Hematopoietic multipotent progenitor cell (in vitro differentiated cells): ENCODE results near the gene GPSM1. TPM values are rescaled to one million over a fixed set of nuclear protein-coding genes. Genes with fewer than 3 reads are reported as not detected.

ENCODE experiments used
- DNase-seq, 3 donors: peaks; one replicate each; pipeline ENCODE4 v3.0.0-alpha.2; 2011 to 2015; ENCODE audit warnings: low read depth in 2 of 3, low spot score in 2 of 3
- total RNA-seq: library from RNA; depleted of rRNA; stranded (reverse); fragments of >200 nt; gene quantifications from one replicate; pipeline ENCODE4 v1.2.3, GENCODE V29; 2012

The GPSM1 gene
- total RNA-seq, 1 donor, result 85.6 TPM

DNA sequence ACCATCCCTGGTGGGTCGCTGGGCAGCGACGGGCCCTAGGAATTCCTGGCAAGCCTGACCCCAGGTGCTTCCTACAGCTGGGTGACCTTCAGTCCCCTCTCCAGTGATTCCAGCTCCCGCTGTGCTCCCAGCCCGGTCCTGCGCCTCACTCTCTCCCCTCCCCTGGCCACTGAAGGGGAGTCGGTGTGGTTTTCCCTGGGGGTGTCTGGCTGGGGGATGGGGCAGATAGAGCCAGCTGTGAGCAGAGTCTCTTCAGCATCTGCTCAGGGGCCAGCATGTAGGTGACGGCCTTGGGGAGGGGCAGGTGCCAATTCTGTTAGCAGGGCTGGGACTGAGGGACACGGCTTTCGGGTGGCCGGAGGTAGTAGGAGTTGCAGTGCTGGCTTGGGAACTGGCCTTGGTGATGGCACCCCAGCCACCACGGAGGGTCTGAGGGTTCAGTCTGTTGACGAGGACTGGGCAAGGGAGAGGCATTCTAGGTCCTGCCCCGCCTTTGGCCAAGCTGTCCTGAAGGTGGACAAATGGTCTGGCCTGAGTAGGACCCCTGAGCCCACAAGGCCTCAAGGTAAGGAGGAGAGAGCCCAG is 3.2 kb downstream of the GPSM1 start:
- DNase-seq, result no peak

DNA sequence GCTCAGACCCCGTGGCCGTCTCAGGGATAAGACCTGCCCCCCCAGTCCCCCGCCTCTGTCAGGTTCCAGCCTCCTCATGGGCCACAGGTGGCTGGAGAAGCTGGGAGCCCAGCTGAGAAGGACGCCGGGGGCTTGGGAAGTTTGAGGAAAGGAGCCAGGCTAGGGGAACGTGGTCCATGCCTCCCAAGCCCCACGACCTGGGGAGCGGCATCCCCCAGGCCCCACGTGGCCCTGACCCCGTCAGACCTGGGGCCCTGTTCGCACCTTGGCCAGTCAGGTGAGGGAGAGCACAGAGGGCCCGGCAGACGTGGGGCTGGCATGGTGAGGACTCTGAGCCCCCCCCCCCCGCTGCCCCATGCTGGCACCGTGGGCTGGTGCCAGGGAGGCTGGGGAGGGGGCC is 3.7 kb downstream of the GPSM1 start:
- no peak for DNase-seq

DNA sequence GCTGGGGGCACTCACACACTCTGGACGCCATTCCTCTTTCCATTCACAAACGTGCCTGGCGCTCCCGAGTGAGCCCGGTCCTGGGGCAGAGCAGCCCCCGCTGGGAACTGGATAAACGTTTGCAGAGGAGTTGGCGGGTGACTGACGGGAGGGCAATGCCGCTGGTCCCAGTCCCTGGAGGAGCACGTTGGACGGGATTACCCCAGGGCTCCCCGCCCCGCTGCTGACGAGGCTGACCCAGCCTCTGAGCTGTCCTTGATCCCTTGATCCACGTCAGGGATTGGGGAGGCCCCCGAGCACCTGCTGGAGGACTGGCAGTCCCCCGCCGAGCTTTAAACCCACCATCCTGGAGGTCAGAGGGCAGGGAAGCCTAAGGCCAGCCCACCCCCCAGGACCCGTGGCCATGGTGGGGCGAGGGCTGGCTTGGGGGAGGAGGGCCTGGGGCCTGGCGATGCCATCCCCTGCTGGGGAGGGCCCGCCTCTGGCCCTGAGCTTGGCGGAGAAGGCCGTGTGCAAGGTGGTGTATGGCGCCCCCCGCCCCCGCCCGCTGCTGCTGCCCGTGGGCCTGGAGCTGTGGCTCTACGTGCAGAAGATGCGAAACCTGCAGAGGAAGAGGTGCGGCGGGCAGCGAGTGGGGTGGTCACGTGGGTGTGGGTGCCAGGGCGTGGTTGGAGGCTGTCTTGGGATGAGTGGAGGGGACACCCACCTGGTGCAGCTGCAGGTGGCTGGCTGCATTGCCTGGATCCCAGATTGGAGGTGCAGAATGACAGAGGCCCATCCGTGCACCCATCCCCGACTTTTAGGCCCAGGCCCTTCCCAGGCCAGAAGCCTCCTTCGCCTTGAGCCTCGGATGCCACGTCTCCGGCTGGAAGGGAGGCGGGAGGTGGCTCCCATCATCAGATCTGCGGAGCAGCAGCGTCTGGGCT is 4.5 kb downstream of the GPSM1 start:
- DNase-seq, result no peak

DNA sequence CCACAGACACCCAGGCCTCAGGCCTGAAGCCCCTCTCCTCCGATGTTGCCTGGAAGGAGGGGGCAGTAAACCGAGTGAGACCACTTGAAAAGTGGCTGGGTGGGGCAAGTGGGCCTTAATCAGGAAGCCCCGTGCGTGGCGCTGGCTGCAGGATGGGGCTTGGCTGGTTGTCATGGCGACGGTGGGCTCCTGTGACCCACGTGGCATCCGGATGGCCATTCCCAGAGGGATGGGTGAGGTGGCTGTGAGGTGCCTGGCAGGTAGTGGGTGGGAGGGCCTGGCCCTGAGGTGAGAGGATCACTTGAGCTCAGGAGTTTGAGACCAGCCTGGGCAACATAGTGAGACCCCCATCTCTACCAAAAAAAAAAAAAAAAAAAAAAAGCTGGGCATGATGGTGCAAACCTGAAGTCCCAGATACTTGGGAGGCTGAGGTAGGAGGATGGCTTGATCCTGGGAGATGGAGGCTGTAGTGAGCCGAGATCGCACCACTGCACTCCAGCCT is 5.2 kb downstream of the GPSM1 start:
- no peak for DNase-seq

DNA sequence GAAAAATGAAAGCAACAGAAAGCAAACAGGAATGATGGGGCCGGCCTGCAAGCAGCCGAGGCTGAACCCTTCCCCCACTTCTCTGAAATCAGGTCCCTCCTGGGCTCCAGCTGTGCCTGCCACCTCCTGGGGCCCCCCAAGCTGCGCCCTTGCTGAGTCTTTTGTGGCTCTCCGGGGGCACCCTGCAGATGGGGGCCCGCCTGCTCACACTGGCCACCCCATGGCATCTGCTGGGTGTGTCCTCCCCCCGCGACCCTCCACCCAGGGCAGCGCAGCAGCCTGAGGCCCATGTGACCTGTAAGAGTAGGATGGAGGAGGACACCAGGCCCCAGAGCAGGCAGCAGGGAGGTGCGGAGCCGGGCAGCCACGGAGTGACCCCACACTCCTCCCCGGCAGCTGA is 5.7 kb downstream of the GPSM1 start:
- DNase-seq, result no peak

DNA sequence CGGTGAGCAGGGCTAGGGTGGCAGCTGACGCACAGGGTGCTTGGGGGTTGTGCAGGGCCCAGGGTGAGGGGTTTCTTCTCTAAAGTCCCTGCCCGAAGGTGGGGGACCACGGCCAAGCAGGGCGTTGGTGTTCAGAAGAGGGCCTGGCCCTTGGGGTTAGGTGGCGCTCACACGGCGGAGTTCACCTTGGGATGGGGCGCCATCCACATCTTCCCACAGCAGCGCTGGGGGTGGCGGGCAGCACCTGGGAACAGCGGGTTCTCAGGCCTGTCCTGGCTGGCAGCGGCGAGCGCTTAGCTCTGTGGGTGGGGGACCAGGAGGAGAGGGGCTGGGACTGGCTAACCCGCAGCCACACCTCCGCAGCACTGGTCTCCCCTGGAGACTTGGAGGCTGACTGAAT is 6.1 kb downstream of the GPSM1 start:
- DNase-seq, result no peak

DNA sequence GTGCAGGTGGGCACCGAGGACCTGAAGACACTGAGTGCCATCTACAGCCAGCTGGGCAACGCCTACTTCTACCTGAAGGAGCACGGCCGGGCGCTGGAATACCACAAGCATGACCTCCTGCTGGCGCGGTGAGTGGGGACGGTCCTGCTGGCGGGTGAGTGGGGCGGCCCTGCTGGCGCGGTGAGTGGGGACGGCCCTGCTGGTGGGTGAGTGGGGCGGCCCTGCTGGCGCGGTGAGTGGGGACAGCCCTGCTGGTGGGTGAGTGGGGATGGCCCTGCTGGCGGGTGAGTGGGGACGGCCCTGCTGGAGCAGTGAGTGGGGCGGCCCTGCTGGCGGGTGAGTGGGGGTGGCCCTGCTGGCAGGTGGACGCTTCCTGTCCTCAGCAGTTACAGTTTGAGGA is 7.2 kb downstream of the GPSM1 start:
- DNase-seq, result no peak

DNA sequence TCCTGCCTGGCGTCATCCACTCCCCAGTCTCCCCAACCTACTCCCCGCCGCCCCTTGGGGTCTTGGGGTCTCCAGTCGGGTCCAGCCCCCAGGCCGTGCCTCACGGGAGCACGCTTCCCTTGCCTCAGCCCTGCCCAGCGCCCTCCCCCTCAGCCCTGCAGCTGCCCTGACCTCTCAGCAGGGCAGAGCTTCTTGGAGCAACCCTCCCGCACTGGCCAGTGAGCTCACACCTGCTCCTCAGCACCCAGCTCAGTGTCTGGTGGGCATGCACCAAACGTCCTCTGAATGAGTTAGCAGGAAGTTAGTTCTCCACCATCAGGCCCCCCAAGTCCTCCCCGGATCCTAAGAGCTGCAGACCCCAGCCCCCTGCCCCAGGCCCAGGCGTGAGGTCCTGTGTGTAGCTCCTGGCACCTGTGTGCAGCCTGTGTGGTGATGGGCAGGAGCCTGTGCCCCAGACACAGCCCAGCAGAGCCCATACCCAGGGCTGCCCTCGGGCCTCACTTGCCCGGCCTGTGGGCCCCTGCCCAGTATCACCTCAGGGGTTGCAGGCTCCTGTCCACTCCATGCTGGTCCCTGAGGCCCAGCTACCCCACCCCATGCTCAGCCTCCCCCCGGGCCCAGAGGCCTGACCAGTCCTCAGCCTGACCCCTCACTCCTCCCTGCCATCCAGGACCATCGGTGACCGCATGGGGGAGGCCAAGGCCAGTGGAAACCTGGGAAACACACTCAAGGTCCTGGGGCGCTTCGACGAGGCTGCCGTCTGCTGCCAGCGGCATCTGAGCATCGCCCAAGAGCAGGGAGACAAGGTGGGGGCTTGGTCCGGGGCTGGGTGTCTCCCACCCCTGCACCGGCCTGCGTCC is 8.2 kb downstream of the GPSM1 start:
- DNase-seq, result no peak

DNA sequence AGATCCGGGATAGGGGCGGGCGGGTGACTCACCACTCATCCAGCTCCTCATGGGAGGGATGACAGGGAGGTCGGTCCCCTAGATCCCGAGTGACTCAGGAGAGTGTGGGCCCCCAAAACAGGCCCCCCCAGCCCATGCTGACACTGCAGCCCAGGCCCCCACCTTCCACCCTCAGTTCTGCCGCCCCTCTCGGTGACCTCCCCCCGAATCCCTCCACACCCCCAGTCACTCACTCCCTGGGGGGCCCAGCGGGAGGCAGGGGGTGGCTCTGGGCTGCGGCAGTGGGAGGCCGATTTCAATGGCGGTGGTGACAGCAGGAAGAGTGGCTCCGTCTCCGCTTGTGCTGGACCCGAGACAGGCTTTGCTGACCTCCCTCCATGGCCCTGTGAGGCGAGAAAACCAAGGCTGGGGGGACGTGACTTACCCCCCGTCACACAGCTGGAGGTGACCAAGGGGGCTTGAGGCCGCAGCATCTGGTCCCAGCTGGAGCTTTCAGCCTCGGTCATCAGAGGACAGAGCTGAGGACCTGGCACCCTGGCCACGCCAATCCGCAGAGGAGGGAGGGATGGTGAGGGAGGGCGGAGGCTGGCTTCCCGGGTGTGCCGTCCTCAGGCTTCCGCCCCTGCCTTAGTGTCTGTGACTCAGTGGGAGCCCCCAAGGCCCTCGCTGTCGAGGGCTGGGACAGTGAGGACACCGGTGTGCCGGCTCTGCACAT is 9.0 kb downstream of the GPSM1 start:
- DNase-seq, result no peak

DNA sequence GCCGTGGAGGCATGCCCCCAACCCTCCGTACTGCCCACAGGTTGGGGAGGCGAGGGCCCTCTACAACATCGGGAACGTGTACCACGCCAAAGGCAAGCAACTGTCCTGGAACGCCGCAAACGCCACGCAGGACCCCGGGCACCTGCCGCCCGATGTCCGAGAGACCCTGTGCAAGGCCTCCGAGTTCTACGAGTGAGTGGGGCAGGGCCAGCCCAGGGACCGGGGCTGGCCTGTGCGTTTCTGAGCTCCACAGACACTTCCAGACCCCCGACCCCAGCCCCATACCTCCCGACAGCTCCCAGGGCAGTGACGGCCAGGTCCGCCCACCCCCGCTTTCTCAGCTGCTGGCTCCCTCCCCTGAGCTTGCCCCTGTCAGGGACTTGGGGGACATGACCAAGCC is 9.5 kb downstream of the GPSM1 start:
- no peak for DNase-seq

DNA sequence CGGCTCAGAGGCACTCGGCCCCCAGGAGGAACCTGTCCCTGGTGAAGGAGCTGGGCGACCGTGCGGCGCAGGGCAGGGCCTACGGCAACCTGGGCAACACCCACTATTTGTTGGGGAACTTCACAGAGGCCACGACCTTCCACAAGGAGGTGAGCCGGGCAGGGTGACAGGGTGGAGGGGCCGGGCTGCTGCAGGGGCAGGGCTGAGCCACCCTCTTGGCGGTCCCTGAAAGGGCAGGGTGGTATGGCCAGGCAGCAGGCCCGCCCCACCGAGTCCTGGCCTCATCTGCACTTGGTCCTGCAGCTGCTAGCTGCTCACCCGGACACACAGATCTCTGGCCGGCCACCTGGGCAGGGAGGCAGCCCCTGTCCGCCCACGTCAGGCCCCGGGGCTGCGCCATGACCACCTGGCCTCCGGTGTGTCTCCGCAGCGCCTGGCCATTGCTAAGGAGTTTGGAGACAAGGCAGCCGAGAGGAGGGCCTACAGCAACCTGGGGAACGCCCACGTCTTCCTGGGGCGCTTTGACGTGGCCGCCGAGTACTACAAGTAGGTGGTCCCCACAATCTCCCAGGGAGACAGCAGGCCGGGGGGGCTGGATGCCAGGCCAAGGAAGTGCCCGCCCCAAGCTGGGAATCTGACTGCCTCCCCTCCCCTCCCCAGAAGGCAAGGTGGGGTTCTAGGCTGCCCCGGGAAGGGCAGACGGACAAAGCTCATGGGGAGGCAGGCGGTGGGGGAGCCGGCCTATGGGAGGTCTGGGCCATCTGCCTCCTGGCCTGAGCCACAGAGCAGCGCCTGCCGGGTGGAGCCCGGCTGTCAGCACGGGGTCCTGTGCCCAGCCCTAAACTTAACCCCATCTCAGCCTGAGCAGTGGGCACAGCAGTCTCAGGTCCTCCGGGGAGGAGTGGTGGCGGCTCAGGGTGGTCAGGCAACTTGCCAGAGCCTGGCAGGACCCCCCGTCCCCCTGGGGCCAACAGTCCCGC is 10.4 kb downstream of the GPSM1 start:
- DNase-seq, result no peak

DNA sequence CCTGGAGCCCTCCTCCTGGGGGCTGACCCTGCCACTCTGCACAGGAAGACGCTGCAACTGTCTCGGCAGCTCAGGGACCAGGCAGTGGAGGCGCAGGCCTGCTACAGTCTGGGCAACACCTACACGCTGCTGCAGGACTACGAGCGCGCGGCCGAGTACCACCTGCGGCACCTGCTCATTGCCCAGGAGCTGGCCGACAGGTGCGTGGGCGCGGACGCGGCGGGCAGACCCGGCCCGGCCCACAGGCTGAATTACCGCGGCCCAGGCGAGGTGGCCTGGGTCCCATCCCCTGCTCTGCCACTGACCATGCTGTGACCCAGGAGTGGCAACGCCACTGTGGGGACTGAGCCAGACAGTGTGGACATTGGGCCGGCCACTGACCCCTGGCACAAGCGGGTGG is 11.2 kb downstream of the GPSM1 start:
- no peak for DNase-seq

DNA sequence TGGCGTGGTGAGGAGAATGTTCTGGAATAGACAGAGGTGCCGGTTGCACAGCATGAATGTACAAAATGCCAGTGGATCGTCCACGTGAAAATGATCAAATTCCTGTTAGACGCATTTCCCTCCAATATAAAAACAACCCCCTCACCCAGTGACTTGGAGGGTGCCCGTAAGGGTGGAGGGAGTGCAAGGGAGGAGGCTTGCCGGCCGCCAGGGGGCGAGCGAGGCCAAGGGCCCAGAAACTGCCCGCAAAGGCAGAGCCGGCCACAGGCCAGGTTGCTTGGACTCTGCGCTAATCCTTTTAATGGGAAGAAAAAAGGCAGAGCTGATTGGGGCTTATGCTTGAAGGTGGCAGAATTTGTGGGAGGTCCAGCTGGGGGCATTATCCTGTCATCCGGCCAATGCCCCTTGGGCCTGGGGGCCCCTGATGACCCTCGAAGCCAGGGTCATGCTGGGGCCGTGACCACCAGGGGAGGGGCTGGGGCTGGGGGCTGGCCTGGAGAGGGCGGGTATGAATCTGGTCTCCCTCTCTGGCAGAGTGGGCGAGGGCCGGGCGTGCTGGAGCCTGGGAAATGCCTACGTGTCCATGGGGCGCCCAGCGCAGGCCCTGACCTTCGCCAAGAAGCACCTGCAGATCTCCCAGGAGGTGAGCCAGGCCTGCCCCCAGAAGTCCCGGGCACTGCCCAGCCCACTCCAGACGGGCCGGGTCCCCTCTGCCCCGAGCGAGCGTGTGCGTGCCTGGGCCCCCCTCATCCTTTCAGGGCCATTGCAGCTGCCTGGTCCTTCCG is 12.0 kb downstream of the GPSM1 start:
- peak in 1 of 3 donors; percentile 57 for DNase-seq

DNA sequence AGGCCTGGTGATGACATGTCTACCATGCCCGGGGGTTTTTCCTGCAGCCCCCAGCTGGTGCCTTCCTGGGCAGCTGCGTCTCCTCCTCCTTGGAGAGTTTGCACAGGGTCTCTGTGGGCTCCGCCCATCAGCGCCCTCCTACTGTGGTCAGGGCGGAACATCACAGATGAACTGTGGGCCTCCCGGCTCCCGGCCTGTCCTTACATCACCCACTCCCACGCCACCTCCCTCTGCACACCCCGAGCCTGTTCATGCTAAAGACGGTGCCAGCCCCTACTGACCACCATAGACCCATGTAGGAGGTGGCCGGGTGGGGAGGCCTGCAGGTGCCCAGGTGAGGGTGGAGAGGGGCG is 12.6 kb downstream of the GPSM1 start:
- no peak for DNase-seq

DNA sequence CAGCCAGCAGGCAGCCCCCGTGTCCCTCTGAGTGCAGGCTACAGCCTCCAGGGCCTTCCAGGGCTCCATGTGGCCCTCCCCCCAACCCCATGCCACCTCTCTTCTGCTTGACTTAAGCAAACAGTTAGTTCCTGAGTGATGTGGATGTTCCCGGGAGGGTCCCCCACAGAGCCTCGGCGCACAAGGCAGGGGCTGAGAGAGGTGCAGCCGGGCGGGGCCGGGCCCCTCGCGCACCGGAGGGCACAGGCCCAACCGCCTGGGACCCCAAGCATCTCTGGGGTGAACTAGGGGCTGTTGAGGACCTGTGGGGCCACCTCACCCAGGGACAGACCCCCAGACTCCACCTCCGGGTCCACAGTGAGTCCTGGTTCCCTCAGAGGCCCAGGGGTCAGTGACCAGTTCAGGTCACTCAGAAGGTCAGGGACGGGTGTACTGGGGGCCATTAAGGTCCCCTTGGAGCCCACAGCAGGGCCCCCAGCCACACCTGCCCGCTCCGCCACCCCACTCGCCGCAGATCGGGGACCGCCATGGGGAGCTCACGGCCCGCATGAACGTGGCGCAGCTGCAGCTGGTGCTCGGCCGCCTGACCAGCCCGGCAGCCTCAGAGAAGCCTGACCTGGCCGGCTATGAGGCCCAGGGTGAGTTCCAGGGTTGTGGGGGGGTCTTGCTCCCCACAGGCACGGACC is 13.2 kb downstream of the GPSM1 start:
- DNase-seq, result no peak

DNA sequence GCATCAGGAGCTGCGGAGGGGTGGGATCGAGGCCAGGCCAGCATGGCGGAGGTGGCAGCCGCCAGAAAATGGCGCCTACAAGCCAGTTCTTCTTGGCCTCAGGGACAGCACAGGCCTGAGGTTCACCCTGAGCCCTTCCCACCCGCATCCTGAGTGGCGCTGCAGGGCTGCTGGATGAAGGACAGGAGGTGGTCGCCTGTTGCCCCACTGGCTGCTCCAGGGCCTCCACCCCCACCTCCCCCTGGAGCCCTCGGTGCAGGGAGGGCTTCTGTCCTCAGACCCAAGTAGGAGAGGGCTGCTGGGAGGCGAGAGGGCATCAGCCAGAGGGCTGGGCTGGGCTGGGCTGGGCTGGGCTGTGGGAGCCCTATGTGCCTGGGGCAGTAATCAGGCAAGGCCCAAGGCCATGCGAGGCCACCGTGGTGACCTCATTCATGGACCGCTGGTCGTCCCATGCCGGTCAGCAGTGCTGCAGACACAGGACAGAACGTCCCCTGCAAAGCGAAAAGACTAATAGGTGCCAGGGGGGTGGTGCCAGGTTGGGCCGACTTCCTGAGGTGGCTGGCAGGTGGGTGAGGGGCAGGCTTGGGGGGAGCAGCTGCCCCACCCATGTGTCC is 13.8 kb downstream of the GPSM1 start:
- no peak for DNase-seq

DNA sequence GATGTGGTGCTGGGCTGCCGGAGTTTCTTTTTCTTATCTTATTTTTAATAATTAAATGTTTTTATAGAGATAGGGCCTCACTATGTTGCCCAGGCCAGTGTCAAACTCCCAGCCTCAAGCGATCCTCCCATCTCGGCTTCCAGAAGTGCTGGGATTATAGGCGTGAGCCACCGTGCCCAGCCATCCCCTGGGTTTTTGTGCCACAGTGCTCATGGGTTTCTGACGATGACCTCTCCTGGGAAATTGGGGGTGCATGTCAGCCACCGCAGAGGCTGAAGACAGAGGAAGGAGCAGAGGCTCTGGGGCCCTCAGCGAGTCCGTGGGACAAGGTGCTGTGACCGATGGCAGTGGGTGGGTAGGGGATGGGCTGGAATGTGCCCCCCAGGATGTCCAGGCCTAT is 14.4 kb downstream of the GPSM1 start:
- no peak for DNase-seq
